Measurements from ENCODE around the gene IP6K1.
"Not testable (repeated sequence)": the region's sequence is repeated elsewhere in the genome, so short reads cannot be mapped to it uniquely, and the experiment has no call there.

Gene IP6K1

GRCh38 chr3:49686769-49687423, 99.4 kb downstream of the IP6K1 start:
- DNase-seq = not testable (repeated sequence)

GRCh38 chr3:49686346-49686745, 100.0 kb downstream of the IP6K1 start:
- DNase-seq = not testable (repeated sequence)

- not testable (repeated sequence) for DNase-seq
Observed at GRCh38 chr3:49685846-49686245, 100.5 kb downstream of the IP6K1 start.

- not testable (repeated sequence) for DNase-seq
Observed at GRCh38 chr3:49685103-49685502, 101.2 kb downstream of the IP6K1 start.

GRCh38 chr3:49684453-49684852, 101.9 kb downstream of the IP6K1 start:
- DNase-seq = not testable (repeated sequence)

- DNase-seq = no peak
Observed at GRCh38 chr3:49683162-49683561, 103.2 kb downstream of the IP6K1 start.

GRCh38 chr3:49681543-49681942, 104.8 kb downstream of the IP6K1 start:
- no peak for DNase-seq

- no peak for DNase-seq
Observed at GRCh38 chr3:49681232-49681522, 105.2 kb downstream of the IP6K1 start.

- no peak for DNase-seq
Observed at GRCh38 chr3:49680493-49681231, 105.7 kb downstream of the IP6K1 start.

- DNase-seq = no peak
Observed at GRCh38 chr3:49675912-49676311, 110.4 kb downstream of the IP6K1 start.

- DNase-seq = no peak
Observed at GRCh38 chr3:49674497-49674983, 111.8 kb downstream of the IP6K1 start.
